Ishikawa (cell line): Measurements from ENCODE around the gene RPN1.

Experiments
- CEBPB ChIP-seq: IDR thresholded peaks from 2 replicates; pipeline ENCODE4 v1.6.1; 2012
- CREB1 ChIP-seq: IDR thresholded peaks from 2 replicates; pipeline ENCODE4 v1.6.1; 2012; ENCODE audit warnings: low read depth
- EGR1 ChIP-seq: IDR thresholded peaks from 2 replicates; pipeline ENCODE4 v1.6.1; 2012
- EP300 ChIP-seq: IDR thresholded peaks from 2 replicates; pipeline ENCODE4 v1.6.1; 2012; ENCODE audit warnings: borderline replicate concordance
- FOXM1 ChIP-seq: IDR thresholded peaks from 2 replicates; pipeline ENCODE4 v1.6.1; 2012; ENCODE audit warnings: low read depth, borderline replicate concordance
- NFIC ChIP-seq: IDR thresholded peaks from 2 replicates; pipeline ENCODE4 v1.6.1; 2012
- RAD21 ChIP-seq: IDR thresholded peaks from 2 replicates; pipeline ENCODE4 v1.6.1; 2012; ENCODE audit warnings: low read depth
- TAF1 ChIP-seq: IDR thresholded peaks from 2 replicates; pipeline ENCODE4 v1.6.1; 2012; ENCODE audit warnings: low read depth, mild to moderate bottlenecking
- TCF12 ChIP-seq: IDR thresholded peaks from 2 replicates; pipeline ENCODE4 v1.6.1; 2012; ENCODE audit warnings: low read depth
- TEAD4 ChIP-seq: IDR thresholded peaks from 2 replicates; pipeline ENCODE4 v1.6.1; 2012
- YY1 ChIP-seq: IDR thresholded peaks from 2 replicates; pipeline ENCODE4 v1.6.1; 2012; ENCODE audit warnings: low read depth
- ZBTB7A ChIP-seq: IDR thresholded peaks from 2 replicates; pipeline ENCODE4 v1.6.1; 2012; ENCODE audit warnings: low read depth
- TF ChIP-seq, protein P1 (sequence below): IDR thresholded peaks from 2 replicates; pipeline ENCODE4 v1.6.1; 2012; ENCODE audit warnings: low read depth, mild to moderate bottlenecking
- TF ChIP-seq, protein P2 (sequence below): IDR thresholded peaks from 2 replicates; pipeline ENCODE4 v1.6.1; 2012
- TF ChIP-seq, protein P3 (sequence below): IDR thresholded peaks from 2 replicates; pipeline ENCODE4 v1.6.1; 2012

The RPN1 gene

DNA sequence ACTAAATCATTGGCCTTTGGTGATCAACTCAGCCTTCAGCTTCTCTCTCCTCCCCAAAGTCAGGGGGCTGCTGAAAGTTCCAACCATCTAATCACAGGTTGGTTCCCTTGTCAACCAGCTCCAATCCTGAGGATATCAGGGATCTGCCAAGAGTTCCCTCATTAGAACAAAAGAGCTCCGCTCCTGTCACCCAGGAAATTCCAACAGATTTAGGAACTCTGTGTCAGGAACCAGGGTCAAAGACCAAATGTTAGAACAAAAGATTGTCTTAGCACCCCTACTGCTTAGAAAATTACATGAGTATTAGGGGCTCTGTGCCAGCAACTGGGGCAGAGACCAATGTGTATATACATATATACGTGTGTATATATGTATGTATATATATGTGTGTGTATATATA is 43.1 kb upstream of the RPN1 start:
- TF ChIP-seq YY1 = no peak
- TF ChIP-seq TAF1 = no peak
- no peak for TF ChIP-seq CEBPB
- TF ChIP-seq EP300 = no peak

DNA sequence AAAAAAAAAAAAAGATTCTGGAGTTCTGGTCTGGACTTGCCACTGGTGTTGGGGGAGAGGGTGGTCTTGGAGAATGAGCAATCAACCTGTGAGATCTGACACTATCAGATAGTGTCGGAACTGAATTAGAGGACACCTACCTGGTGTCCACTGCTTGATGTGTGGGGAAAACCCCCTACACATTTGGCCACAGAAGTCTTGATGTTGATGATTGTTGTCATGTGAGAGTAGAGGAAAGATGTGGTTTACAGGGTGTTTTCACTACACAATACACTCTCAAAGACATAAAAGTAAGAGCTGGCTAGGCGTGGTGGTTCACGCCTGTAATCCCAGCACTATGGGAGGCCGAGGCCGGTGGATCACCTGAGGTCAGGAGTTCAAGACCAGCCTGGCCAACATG is 38.4 kb upstream of the RPN1 start:
- TF ChIP-seq CEBPB = no peak

DNA sequence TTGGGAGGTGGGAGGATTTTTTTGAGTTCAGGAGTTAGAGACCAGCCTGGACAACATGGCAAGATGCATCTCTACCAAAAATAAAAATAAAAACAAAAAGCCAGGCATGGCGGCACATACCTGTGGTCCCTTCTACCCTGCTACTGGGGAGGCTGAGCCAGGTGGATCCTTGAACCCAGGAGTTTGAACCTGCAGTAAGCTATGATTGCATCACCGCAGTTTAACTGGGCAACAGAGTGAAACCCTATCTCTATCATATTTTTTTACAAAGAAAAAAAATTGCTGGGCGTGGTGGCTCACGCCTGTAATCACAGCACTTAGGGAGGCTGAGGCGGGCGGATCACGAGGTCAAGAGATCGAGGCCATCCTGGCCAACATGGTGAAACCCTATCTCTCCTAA is 35.8 kb upstream of the RPN1 start:
- TF ChIP-seq NFIC (no peak), TEAD4 (no peak), ZBTB7A (no peak), CEBPB (no peak), CREB1 (no peak), EGR1 (no peak)
- TF ChIP-seq, protein P1, sequence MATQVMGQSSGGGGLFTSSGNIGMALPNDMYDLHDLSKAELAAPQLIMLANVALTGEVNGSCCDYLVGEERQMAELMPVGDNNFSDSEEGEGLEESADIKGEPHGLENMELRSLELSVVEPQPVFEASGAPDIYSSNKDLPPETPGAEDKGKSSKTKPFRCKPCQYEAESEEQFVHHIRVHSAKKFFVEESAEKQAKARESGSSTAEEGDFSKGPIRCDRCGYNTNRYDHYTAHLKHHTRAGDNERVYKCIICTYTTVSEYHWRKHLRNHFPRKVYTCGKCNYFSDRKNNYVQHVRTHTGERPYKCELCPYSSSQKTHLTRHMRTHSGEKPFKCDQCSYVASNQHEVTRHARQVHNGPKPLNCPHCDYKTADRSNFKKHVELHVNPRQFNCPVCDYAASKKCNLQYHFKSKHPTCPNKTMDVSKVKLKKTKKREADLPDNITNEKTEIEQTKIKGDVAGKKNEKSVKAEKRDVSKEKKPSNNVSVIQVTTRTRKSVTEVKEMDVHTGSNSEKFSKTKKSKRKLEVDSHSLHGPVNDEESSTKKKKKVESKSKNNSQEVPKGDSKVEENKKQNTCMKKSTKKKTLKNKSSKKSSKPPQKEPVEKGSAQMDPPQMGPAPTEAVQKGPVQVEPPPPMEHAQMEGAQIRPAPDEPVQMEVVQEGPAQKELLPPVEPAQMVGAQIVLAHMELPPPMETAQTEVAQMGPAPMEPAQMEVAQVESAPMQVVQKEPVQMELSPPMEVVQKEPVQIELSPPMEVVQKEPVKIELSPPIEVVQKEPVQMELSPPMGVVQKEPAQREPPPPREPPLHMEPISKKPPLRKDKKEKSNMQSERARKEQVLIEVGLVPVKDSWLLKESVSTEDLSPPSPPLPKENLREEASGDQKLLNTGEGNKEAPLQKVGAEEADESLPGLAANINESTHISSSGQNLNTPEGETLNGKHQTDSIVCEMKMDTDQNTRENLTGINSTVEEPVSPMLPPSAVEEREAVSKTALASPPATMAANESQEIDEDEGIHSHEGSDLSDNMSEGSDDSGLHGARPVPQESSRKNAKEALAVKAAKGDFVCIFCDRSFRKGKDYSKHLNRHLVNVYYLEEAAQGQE = no peak
- TF ChIP-seq, protein P2, sequence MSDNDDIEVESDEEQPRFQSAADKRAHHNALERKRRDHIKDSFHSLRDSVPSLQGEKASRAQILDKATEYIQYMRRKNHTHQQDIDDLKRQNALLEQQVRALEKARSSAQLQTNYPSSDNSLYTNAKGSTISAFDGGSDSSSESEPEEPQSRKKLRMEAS = no peak

DNA sequence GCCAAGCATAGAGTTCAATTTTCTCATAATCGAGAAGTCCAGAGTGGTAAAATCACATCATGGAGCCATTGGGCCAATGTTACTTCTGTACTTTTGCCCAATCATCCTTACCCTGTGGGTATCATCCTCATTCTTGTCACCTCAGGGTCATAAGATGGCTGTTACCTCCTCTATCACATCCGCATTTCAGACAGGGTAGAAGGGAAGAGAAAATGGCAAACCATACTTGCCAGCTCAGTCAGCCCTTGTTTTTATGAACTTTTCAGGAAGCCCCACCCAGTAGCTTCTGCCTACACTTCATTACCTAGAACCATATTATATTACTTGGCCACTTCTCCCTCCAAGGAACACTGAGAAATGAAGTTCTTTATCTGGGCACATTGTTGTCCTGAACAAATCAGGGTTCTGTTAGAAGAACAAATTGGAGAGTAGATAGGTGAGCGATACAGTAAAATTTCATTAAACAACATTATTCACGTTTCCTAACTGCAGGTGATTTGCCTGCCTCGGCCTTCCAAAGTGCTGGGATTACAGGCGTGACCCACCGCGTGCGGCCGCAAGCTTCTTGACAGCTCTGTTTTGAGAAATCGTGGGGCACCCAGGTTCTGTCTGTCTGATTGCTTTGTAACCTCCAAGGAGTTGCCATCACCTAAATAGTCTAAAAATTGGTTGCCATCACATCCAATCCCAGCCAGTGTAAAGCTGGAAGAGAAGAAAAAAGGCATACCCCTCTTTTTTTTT is 34.5 kb upstream of the RPN1 start:
- TF ChIP-seq ZBTB7A (no peak), NFIC (no peak), EP300 (no peak), RAD21 (no peak), CREB1 (no peak), CEBPB (no peak), FOXM1 (no peak), TCF12 (no peak), EGR1 (no peak), TAF1 (no peak), YY1 (no peak), TEAD4 (no peak)
- TF ChIP-seq, protein P1 = no peak
- TF ChIP-seq, protein P2 = no peak
- TF ChIP-seq, protein P3, sequence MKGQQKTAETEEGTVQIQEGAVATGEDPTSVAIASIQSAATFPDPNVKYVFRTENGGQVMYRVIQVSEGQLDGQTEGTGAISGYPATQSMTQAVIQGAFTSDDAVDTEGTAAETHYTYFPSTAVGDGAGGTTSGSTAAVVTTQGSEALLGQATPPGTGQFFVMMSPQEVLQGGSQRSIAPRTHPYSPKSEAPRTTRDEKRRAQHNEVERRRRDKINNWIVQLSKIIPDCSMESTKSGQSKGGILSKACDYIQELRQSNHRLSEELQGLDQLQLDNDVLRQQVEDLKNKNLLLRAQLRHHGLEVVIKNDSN = no peak

DNA sequence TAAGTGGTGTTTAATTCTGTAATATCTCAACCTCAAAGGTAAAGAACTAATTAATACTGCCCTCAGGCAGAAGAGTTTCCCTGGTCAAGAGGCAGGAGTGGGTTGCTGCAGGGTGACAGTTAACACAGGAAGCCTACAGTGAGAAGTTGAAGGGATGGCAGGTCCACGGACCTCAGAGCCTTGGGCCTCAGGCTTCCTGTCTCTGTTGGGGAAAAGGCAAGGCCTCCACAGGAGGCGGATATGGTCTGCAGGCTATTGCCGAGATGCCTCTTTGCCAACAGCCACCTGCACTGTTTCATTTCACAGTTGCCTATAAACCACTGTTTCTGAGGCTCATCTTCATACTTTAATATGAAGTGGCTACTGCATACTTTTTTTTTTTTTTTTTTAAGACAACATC is 33.3 kb upstream of the RPN1 start:
- TF ChIP-seq FOXM1 = no peak
- TF ChIP-seq, protein P2 = no peak

DNA sequence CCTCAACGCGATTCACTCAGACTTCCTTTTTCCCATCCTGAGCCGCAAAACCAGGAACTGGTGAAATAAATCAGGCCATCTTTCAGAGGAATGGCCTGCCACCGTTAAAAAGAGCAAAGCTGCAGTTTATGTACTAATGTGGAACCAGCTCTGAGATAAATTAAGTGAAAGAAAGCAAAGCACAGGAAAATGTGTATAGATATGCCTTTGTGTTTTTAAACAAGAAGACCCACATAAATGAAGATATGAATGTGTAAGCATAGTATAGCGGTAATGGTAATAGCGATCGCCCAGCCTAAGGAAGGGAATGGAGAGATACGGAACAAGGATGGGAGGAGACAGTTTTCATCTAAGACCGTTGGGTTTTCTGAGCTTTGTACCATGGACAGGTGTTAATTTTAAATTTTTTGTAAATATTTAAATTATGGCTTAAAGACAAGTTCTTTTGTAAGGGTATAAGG is 30.8 kb upstream of the RPN1 start:
- TF ChIP-seq TCF12 = no peak
- TF ChIP-seq FOXM1 = no peak
- no peak for TF ChIP-seq NFIC
- no peak for TF ChIP-seq CEBPB
- TF ChIP-seq TEAD4 = no peak
- no peak for TF ChIP-seq CREB1
- TF ChIP-seq, protein P2 = no peak
- TF ChIP-seq ZBTB7A = no peak
- TF ChIP-seq TAF1 = no peak
- TF ChIP-seq, protein P1 = no peak
- TF ChIP-seq EP300 = no peak
- no peak for TF ChIP-seq RAD21
- TF ChIP-seq, protein P3 = no peak
- no peak for TF ChIP-seq EGR1
- no peak for TF ChIP-seq YY1
